Sigmoid colon (tissue), 7 donors: ENCODE measurements around the gene UTS2B. TPM values are rescaled to one million over a fixed set of nuclear protein-coding genes. Genes with fewer than 3 reads are reported as not detected.

Experiments
- DNase-seq: peaks from one replicate; pipeline ENCODE4 v3.0.0-alpha.2; 2019
- H3K27ac ChIP-seq, 4 donors: fragments of 200-600 bp; sonication (generic); one replicate each; pipeline ENCODE4 v1.5.1; 2016 to 2019; ENCODE audit warnings: mild to moderate bottlenecking in 1 of 4
- H3K27me3 ChIP-seq, 3 donors: fragments of 200-600 bp; sonication (generic); one replicate each; pipeline ENCODE4 v1.5.1; 2019; ENCODE audit warnings: mild to moderate bottlenecking in 1 of 3
- H3K36me3 ChIP-seq, 4 donors: fragments of 200-600 bp; sonication (generic); one replicate each; pipeline ENCODE4 v1.5.1; 2016 to 2019
- H3K4me1 ChIP-seq, 4 donors: fragments of 200-600 bp; sonication (generic); one replicate each; pipeline ENCODE4 v1.5.1; 2017 to 2019
- H3K4me3 ChIP-seq, 4 donors: fragments of 200-600 bp; sonication (generic); one replicate each; pipeline ENCODE4 v1.5.1; 2017 to 2019; ENCODE audit warnings: mild to moderate bottlenecking in 2 of 4, moderate library complexity in 1 of 4
- H3K9me3 ChIP-seq, 4 donors: fragments of 200-600 bp in 3 of 4; sonication (generic) in 3 of 4; one replicate each; pipeline versions ENCODE4 v1.5.1 to v1.6.1; 2013 to 2019
- CTCF ChIP-seq, 4 experiments: fragments of 450-650 bp in 3 of 4; fragments of 200-600 bp in 1 of 4; IDR thresholded peaks; one replicate each; pipeline ENCODE4 v1.5.1; 2016 to 2019; ENCODE audit warnings: antibody characterized with exemption in 4 of 4, mild to moderate bottlenecking in 3 of 4, moderate library complexity in 2 of 4
- EP300 ChIP-seq, 4 donors: sonication (generic); formaldehyde crosslinking; IDR thresholded peaks; one replicate each; pipeline ENCODE4 v1.6.1; 2017; ENCODE audit warnings: antibody characterized with exemption in 4 of 4
- POLR2A ChIP-seq, 2 donors: fragments of 450-650 bp; IDR thresholded peaks; one replicate each; pipeline ENCODE4 v1.6.1; 2016; ENCODE audit warnings: antibody characterized with exemption in 2 of 2, mild to moderate bottlenecking in 2 of 2, moderate library complexity in 2 of 2
- POLR2AphosphoS5 ChIP-seq, 4 donors: sonication (generic); formaldehyde crosslinking; IDR thresholded peaks; one replicate each; pipeline ENCODE4 v1.6.1; 2017; ENCODE audit warnings: antibody characterized with exemption in 4 of 4
- WGBS, 2 donors: extraction: QIAGEN DNeasy Blood & Tissue Kit; methylation state at CpG; one replicate each; pipeline ENCODE4 v1.1.7; 2013; 5-methylcytosine and 5-hydroxymethylcytosine counted together
- intact Hi-C: fragments of 100-400 bp; cut with DNase I; formaldehyde crosslinking; loops from one replicate; pipeline ENCODE4 v1.15.1; 2023
- polyA plus RNA-seq, 3 donors: library from polyadenylated mRNA; stranded (reverse); fragments of 200-250 nt; gene quantifications; one replicate each; pipeline ENCODE4 v1.2.3, GENCODE V29; 2013
- total RNA-seq, 4 donors: library from RNA; depleted of rRNA; stranded (reverse); fragments of >200 nt; gene quantifications; one replicate each; pipeline ENCODE4 v1.1.0, GENCODE V29; 2016
- donor health status: healthy with polysubstance abuse.
- donor health status: Bipolar disorder and iron deficiency.
- donor health status: healthy.

Gene UTS2B
- total and polyA plus RNA-seq, 7 donors = 0.17 to 0.71 (median 0.28) TPM; not detected in 4

- TF ChIP-seq POLR2A (IDR thresholded peaks at IDR 0.05) (no peak), POLR2AphosphoS5 (IDR thresholded peaks at IDR 0.05) (peak in 2 of 4 donors; percentile 16 to 44)
- WGBS, 2 donors = 36 to 62% methylated on average over 7 of the region's 7 CpGs
- intact Hi-C loops = loop anchor here (5.0 to 10.0 kb wide), 2 partner anchors 44 to 132 kb away; partner anchors contain the start of gene UTS2B
- Histone ChIP-seq H3K4me1 (peaks cover 0 to 45% (median 39%) of the 10 kb centered on the region in 4 donors), H3K36me3 (peaks cover 6 to 33% (median 11%) of the 10 kb centered on the region in 4 donors), H3K4me3 (no peak overlapping the region), H3K9me3 (no peaks in the 10 kb centered on the region), H3K27ac (peak overlapping the region; percentile 57 to 75 (median 65)), H3K27me3 (no peaks in the 10 kb centered on the region)
- no peak for DNase-seq
Observed at GRCh38 chr3:191376516-191377141, 46.3 kb upstream of the UTS2B start.

- Histone ChIP-seq H3K27ac (no peak overlapping the region), H3K4me3 (no peak overlapping the region), H3K27me3 (no peaks in the 10 kb centered on the region), H3K36me3 (peaks cover 0 to 41% (median 7%) of the 10 kb centered on the region in 4 donors), H3K9me3 (no peaks in the 10 kb centered on the region), H3K4me1 (peaks cover 0 to 36% (median 30%) of the 10 kb centered on the region in 4 donors)
- TF ChIP-seq CTCF (IDR thresholded peaks at IDR 0.05) (no peak), POLR2AphosphoS5 (IDR thresholded peaks at IDR 0.05) (no peak), POLR2A (IDR thresholded peaks at IDR 0.05) (no peak), EP300 (IDR thresholded peaks at IDR 0.05) (no peak)
- 76 to 81% methylated on average over 4 of the region's 4 CpGs for WGBS, 2 donors
- intact Hi-C loops = loop anchor here (10.0 kb wide), 1 partner anchor 129 kb away; no protein-coding TSS in a partner anchor
- DNase-seq = no peak
Observed at GRCh38 chr3:191373327-191373726, 43.0 kb upstream of the UTS2B start.

GRCh38 chr3:191372122-191372521, 41.8 kb upstream of the UTS2B start:
- intact Hi-C loops = loop anchor here (10.0 kb wide), 1 partner anchor 127 kb away; no protein-coding TSS in a partner anchor
- WGBS, 2 donors = 68 to 89% methylated on average over 2 of the region's 2 CpGs
- H3K4me3 ChIP-seq = no peak overlapping the region
- no peaks in the 10 kb centered on the region for H3K27me3 ChIP-seq
- no peak for DNase-seq
- no peak overlapping the region for H3K27ac ChIP-seq
- TF ChIP-seq EP300 (IDR thresholded peaks at IDR 0.05) = no peak
- no peak for TF ChIP-seq CTCF (IDR thresholded peaks at IDR 0.05)
- H3K4me1 ChIP-seq = peaks cover 0 to 23% (median 18%) of the 10 kb centered on the region in 4 donors
- H3K9me3 ChIP-seq = no peaks in the 10 kb centered on the region
- peaks cover 0 to 41% (median 7%) of the 10 kb centered on the region in 4 donors for H3K36me3 ChIP-seq

GRCh38 chr3:191369616-191370010, 39.3 kb upstream of the UTS2B start:
- intact Hi-C loops = loop anchor here (10.0 kb wide), 1 partner anchor 125 kb away; no protein-coding TSS in a partner anchor
- no peak for DNase-seq
- peak in 1 of 4 donors; percentile 29 for TF ChIP-seq POLR2AphosphoS5 (IDR thresholded peaks at IDR 0.05)
- no peak for TF ChIP-seq POLR2A (IDR thresholded peaks at IDR 0.05)
- TF ChIP-seq CTCF (IDR thresholded peaks at IDR 0.05) = no peak
- no peak for TF ChIP-seq EP300 (IDR thresholded peaks at IDR 0.05)
- peaks cover 0 to 44% (median 7%) of the 10 kb centered on the region in 4 donors for H3K36me3 ChIP-seq
- peak overlapping the region in 1 of 4 donors; percentile 12 for H3K27ac ChIP-seq
- no peaks in the 10 kb centered on the region for H3K9me3 ChIP-seq
- H3K27me3 ChIP-seq = no peaks in the 10 kb centered on the region
- peaks cover 0 to 11% (median 7%) of the 10 kb centered on the region in 4 donors for H3K4me1 ChIP-seq
- H3K4me3 ChIP-seq = no peak overlapping the region
- WGBS, 2 donors = 78 to 83% methylated on average over 2 of the region's 2 CpGs

GRCh38 chr3:191368755-191369615, 38.7 kb upstream of the UTS2B start:
- H3K27ac ChIP-seq = peak overlapping the region in 1 of 4 donors; percentile 12
- TF ChIP-seq CTCF (IDR thresholded peaks at IDR 0.05) (no peak), POLR2AphosphoS5 (IDR thresholded peaks at IDR 0.05) (no peak), EP300 (IDR thresholded peaks at IDR 0.05) (no peak), POLR2A (IDR thresholded peaks at IDR 0.05) (no peak)
- H3K4me1 ChIP-seq = peaks cover 0 to 11% (median 7%) of the 10 kb centered on the region in 4 donors
- H3K4me3 ChIP-seq = no peak overlapping the region
- intact Hi-C loops = no loop called here
- H3K27me3 ChIP-seq = no peaks in the 10 kb centered on the region
- H3K9me3 ChIP-seq = no peaks in the 10 kb centered on the region
- H3K36me3 ChIP-seq = peaks cover 0 to 48% (median 7%) of the 10 kb centered on the region in 4 donors
- no peak for DNase-seq
- WGBS, 2 donors = 95 to 97% methylated on average over 5 of the region's 5 CpGs
